Activated CD4-positive, alpha-beta T cell treated with anti-CD3 and anti-CD28 coated beads, Interleukin-2, amount 50 U/mL, for 1 hour (primary cell): ENCODE data around the gene PLEKHB1.

ENCODE experiments used
- DNase-seq: peaks from one replicate; pipeline ENCODE4 v3.0.0-alpha.2; 2020

Gene PLEKHB1

DNA sequence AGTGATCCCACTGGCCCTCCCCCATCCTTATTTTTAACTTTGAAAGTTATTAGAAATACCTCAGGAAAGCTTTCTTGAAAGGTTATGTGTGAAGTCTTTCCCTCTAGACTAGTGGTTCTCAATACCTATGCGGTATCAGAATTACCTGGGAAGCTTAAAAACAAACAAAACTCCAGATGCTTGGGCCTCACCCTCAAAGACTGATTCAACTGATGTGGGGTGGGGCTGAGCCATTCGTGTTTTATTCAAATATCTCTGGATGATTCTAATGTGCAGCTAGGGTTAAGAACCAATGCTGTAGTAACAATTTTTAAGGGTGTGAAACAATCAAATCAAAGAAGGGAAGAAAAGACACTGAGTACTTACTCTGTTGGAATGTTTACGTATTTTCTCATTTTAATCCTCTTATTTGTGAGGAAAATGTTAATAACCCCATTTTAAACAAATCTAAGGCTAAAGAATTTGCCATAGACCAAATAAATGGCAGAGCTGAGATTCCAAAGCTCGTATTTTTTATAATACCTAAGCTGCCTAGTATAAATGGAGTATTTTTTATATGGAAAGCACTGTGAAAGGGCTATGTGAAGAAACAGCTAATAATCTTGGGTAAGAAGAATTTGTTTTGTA is 47.6 kb downstream of the PLEKHB1 start:
- no peak for DNase-seq

GRCh38 chr11:73705053-73705452 is 58.7 kb downstream of the PLEKHB1 start:
- DNase-seq, result no peak

- DNase-seq, result no peak
These were observed 64.6 kb downstream of the PLEKHB1 start for GRCh38 chr11:73710964-73711363.
